ENCODE measurements around the gene USP7.
"Not testable (repeated sequence)": the region's sequence is repeated elsewhere in the genome, so short reads cannot be mapped to it uniquely, and the experiment has no call there.

Gene USP7

DNA sequence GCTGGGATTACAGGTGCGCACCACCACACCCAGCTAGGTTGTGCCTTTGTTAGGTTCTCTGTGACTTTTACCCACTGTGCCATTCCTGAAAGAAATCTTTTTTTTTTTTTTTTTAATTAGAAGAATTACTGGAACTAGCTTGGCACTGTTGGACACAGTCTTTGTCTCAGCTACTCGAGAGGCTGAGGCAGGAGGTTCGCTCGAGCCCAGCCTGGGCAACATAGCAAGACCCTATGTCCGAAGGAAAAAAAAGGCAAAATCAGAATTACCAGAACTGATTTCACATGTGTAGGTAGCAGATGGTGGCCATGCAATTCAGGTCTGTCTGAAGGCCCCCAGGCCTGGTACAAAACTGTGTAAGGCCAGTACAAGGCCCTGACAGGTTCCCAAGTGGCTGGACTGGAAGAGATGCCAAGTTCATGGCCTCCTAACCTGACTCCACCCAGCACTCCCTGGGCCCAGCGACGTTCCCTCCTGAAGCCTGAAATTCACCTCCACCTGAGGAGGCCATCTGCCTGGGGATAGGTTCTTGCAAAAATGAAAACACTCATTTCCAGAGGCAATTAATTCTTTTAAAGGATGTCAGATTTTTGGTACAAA lies 117.9 kb downstream of the USP7 start:
- no peak for DNase-seq (ENCODE audit: low read depth in 2 of 2)

DNA sequence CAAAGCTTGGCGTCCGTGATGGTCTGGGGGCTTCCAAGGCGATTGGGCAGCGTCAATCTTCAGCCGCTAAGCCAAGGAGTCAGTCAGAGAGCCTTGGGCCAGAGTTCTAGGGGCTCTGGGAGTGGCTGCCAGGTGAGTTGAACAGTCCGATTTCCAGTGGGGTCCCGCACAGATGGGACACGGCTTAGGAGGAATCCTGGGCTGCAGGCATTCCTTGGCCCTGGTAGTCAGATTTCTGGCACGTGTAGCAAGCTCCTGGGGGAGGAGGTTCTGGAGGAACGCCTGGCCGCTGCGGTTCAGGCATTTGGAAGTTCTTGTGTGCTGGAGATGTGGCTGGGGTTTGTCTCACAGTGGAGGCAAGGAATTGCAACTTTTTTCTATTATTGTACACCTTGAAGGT lies 120.4 kb downstream of the USP7 start:
- not testable (repeated sequence) for DNase-seq (ENCODE audit: low read depth in 2 of 2)
